ENCODE data around the gene HAND1. TPM values are rescaled to one million over a fixed set of nuclear protein-coding genes. Genes with fewer than 3 reads are reported as not detected.

HAND1 gene
- total RNA-seq, 1 donor = not detected

DNA sequence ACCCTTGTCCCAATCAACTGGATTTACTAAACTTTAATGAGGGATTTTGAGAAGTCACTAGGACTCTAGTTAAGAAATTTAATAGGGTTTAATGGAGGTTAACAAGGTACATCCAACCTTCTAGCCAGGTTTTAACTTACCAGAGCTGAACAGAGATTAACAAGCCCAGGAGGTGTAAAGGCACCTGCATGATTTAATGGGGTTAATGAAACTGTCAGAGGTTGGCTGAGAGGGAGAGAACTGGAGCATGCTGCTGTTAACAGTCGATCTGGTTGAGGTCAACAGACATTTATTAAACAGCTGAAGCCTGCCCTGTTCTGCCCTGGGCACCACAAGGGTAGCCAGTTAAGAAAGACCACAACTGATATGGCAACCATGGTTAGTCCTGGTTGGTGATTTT lies 13.6 kb downstream of the HAND1 start:
- no peak for DNase-seq (ENCODE audit: low read depth)
- H3K4me3 ChIP-seq (ENCODE audit: low read depth, low read length) = no peak overlapping the region
- TF ChIP-seq, protein P1, sequence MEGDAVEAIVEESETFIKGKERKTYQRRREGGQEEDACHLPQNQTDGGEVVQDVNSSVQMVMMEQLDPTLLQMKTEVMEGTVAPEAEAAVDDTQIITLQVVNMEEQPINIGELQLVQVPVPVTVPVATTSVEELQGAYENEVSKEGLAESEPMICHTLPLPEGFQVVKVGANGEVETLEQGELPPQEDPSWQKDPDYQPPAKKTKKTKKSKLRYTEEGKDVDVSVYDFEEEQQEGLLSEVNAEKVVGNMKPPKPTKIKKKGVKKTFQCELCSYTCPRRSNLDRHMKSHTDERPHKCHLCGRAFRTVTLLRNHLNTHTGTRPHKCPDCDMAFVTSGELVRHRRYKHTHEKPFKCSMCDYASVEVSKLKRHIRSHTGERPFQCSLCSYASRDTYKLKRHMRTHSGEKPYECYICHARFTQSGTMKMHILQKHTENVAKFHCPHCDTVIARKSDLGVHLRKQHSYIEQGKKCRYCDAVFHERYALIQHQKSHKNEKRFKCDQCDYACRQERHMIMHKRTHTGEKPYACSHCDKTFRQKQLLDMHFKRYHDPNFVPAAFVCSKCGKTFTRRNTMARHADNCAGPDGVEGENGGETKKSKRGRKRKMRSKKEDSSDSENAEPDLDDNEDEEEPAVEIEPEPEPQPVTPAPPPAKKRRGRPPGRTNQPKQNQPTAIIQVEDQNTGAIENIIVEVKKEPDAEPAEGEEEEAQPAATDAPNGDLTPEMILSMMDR (IDR thresholded peaks at IDR 0.05; ENCODE audit: insufficient read depth, low read depth, low read length) = no peak

DNA sequence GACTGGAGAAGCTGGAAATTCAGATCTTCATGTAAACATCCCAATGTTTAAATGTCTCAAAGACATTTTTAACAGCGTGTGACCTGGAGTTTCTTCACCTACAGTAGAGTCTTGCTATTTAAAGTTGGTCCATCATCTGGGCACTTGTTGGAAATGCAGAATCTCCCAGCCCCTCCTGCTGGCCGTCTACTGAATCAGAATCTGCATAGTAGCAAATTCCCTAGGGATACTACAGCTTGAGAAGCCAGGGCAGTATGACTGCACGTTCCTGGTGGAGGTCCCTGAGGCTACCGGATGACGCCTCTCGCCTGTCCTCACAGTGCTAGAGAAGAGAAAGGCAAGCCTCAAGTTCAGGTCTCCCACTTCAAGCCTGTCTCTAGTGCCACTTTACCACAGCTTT lies 16.5 kb downstream of the HAND1 start:
- H3K4me3 ChIP-seq (ENCODE audit: low read depth, low read length) = no peak overlapping the region
- TF ChIP-seq, protein P1 (IDR thresholded peaks at IDR 0.05; ENCODE audit: insufficient read depth, low read depth, low read length) = peak; percentile 47
- peak; percentile 44 for DNase-seq (ENCODE audit: low read depth)

DNA sequence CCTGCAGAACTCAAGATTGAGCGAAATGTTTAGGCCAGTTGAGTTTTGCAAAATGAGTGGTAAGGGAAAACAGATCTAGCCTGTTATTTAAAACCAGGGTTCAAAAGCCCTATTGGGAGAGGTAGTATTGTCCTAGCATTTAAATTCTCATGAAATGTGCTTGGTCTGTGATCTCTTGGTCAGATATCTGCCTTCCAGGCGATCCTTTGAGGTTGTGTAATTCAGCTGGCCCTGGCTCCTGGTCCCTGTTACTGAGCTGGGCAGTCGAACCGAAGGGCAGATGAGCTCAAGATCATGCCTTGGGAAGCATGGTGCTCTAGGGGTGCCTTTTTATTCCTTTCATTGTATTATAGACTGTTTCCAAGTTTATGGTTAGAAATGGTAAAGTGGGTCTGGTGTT lies 17.9 kb downstream of the HAND1 start:
- H3K4me3 ChIP-seq (ENCODE audit: low read depth, low read length) = no peak overlapping the region
- DNase-seq (ENCODE audit: low read depth) = no peak
- TF ChIP-seq, protein P1 (IDR thresholded peaks at IDR 0.05; ENCODE audit: insufficient read depth, low read depth, low read length) = no peak

DNA sequence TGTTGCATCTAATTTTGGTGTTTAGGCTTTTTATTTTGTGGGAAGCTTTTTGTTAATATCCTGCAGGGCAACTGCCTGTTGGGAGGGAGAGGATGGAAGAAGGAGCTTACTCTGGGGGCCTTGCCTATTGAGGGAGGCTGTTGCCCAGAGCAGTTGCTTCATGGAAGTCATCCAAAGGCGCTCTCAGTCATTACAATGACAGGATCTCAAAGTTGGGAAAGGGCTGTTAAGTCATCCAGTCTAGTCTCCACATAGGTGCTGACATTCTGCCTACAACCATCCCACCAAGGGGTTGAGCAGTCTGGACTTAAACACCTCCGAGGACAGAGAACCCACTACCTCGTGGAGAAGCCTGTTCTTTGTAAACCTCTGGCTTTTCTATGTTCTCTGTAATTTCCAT lies 19.0 kb downstream of the HAND1 start:
- no peak overlapping the region for H3K4me3 ChIP-seq (ENCODE audit: low read depth, low read length)
- TF ChIP-seq, protein P1 (IDR thresholded peaks at IDR 0.05; ENCODE audit: insufficient read depth, low read depth, low read length) = no peak

DNA sequence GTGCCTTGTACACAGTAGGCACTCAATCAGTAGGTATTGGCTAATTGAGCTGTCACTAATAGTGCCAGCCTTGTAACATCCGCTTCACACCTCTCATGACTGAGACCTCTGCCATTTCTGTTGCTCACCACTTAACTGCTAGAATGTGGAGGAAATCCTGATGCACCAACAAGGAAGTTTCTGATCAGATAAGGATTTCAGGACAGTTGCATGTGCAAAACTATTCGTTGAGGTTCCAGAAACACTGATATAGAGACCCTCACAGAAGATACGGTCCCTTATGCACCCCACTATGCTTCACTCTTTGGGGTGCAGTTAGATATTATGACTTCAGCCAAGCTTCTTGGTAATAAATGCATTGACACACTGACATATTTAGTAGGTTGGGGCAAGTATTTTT lies 21.5 kb downstream of the HAND1 start:
- H3K4me3 ChIP-seq (ENCODE audit: low read depth, low read length) = no peak overlapping the region
- DNase-seq (ENCODE audit: low read depth) = no peak
- TF ChIP-seq, protein P1 (IDR thresholded peaks at IDR 0.05; ENCODE audit: insufficient read depth, low read depth, low read length) = no peak

More for the DNA sequence above, 19.0 kb downstream of the HAND1 start:
- DNase-seq (ENCODE audit: low read depth) = no peak

DNA sequence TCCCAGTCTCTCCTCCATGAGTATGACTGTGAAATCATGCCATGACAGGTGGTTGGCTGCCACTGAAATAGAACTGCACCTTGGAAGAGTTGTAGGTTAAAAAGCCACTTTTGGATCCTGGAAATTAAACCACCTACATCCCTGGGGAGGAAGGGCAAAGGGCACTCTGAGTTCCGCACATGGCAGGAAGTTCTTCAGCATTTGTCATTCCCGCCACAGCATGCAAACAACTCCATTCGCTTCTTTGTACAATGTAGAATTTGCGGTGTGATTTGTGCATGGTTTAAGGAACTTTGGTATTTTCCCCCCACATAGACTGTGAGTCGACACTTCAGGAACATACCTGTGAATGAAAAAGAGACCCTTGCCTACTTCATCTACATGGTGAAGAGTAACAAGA lies 22.4 kb downstream of the HAND1 start:
- TF ChIP-seq, protein P1 (IDR thresholded peaks at IDR 0.05; ENCODE audit: insufficient read depth, low read depth, low read length) = no peak
- H3K4me3 ChIP-seq (ENCODE audit: low read depth, low read length) = no peak overlapping the region
- no peak for DNase-seq (ENCODE audit: low read depth)

DNA sequence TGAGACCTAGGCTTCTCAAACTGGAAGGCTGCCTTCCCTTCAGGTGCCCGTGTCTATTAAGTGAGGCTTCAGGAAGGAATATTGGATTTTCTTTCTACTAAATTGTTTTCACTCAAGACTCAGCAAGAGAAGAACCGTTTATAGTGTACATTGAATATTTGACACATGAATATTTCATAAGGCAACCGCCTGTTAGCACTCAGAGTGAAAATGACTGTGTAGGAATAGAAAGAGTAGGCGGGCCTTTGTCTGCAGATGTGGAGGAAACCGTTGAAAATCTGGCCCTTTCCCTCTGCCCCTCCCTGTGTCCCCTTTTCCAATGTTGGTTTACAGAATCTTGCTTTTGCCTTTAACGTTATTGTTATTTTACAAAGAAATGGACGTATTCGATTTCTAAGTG lies 26.1 kb downstream of the HAND1 start:
- H3K4me3 ChIP-seq (ENCODE audit: low read depth, low read length) = no peak overlapping the region
- no peak for DNase-seq (ENCODE audit: low read depth)
- TF ChIP-seq, protein P1 (IDR thresholded peaks at IDR 0.05; ENCODE audit: insufficient read depth, low read depth, low read length) = no peak
